ENCODE data around the gene ZDHHC21. TPM values are rescaled to one million over a fixed set of nuclear protein-coding genes. Genes with fewer than 3 reads are reported as not detected.

Gene ZDHHC21
- total RNA-seq, 2 experiments from 2014 or later = 2.7 to 4.1 TPM

DNA sequence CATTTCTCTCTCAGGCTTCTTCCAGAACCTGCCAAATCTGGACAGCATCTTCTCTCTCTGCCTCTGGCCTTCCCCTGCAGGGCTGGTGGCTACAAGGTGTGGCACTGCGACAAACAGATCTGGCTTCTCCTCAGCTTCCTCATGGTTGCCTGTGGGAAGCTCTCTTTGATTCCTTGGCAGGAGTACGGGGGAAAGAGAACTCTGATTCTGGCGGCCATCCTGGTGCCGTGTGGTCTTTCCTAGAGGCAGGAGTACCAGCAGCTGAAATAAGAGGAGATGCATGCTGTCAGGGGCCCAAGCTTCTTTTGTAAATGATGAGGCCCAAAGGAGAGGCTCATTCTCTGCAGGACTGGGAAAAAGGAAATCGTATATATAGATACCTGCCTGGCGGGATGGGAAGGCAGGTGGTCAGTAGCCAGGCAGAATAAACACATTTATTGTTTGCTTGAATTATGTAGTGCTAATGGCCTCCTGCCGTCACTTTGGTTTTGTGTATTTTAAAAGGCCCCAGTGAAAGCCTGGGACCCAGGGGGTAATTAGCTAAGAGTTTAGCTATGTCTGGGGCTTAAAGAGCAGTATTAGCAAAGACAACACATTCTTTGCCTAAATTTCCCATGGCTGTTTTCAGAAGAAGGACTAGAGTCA is 29.3 kb upstream of the ZDHHC21 start, which contains the start of gene CER1:
Gene CER1, minus strand, starts transcription at position 343 of the 645 bp plus-strand sequence. Its CDS starts 61 bp downstream, at position 282.
- Mint-ChIP-seq H3K4me1 (ENCODE audit: low read depth) (no peaks in the 10 kb centered on the region), H3K4me3 (no peak within 1 kb of the TSS), H3K27ac (no peak within 1 kb of the TSS), H3K9me3 (no peaks in the 10 kb centered on the region), H3K27me3 (peaks cover 21% of the 10 kb centered on the region), H3K36me3 (ENCODE audit: low read depth) (no peaks in the 10 kb centered on the region)
- Histone ChIP-seq H3K36me3 (ENCODE audit: insufficient read depth, low read length) (no peaks in the 10 kb centered on the region), H3K4me1 (ENCODE audit: insufficient read depth, low read length) (no peaks in the 10 kb centered on the region), H3K4me3 (ENCODE audit: low read length) (no peak within 1 kb of the TSS), H3K9me3 (ENCODE audit: control insufficient read depth in 1 of 2, insufficient read depth in 1 of 2, low read length in 2 of 2) (no peaks in the 10 kb centered on the region), H3K27me3 (ENCODE audit: control insufficient read depth in 1 of 2, insufficient read depth in 2 of 2, low read length in 2 of 2) (peaks cover 0 to 8% of the 10 kb centered on the region in 2 experiments), H3K27ac (ENCODE audit: low read depth in 1 of 2, low read length in 2 of 2) (no peak within 1 kb of the TSS)
- ChIA-PET POLR2A (no interaction called here), CTCF (no interaction called here)
- TF ChIP-seq, protein P1, sequence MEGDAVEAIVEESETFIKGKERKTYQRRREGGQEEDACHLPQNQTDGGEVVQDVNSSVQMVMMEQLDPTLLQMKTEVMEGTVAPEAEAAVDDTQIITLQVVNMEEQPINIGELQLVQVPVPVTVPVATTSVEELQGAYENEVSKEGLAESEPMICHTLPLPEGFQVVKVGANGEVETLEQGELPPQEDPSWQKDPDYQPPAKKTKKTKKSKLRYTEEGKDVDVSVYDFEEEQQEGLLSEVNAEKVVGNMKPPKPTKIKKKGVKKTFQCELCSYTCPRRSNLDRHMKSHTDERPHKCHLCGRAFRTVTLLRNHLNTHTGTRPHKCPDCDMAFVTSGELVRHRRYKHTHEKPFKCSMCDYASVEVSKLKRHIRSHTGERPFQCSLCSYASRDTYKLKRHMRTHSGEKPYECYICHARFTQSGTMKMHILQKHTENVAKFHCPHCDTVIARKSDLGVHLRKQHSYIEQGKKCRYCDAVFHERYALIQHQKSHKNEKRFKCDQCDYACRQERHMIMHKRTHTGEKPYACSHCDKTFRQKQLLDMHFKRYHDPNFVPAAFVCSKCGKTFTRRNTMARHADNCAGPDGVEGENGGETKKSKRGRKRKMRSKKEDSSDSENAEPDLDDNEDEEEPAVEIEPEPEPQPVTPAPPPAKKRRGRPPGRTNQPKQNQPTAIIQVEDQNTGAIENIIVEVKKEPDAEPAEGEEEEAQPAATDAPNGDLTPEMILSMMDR (IDR thresholded peaks at IDR 0.05) = no peak
- intact Hi-C loops (cut with DNase I, micrococcal nuclease) = no loop called here
- no peak for ATAC-seq (ENCODE audit: poor library complexity)
- no peak for DNase-seq

DNA sequence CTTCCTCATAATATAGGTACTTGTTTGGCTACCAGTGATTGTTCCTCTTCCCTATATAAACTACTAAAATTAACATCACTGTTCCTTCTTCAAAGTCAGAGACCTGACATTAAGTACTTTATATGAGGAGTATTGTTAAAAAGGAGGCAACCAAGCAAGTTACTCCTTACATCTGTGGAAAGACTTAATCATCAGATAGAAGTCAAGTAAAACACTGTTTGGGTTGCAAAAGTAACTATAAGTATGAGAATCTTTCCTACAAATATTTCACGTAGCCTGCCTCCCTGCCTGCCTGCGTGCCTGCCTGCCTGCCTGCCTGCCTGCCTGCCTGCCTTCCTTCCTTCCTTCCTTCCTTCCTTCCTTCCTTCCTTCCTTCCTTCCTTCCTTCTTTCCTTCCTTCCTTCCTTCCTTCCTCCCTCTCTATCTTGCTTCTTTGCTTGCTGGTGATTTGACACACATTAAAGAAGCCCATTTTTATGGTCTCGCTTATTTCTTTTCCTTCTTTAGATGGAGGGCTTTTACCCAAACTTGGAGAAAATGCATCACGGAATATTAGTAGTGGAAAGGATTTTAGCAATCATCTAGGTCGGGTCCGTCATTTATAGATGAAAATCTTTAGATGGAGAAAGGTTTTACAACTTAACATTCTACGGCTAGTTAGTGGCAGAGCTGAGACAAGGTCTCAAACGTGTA is 26.1 kb upstream of the ZDHHC21 start:
- Mint-ChIP-seq H3K27me3 (peaks cover 40% of the 10 kb centered on the region), H3K4me1 (ENCODE audit: low read depth) (no peaks in the 10 kb centered on the region), H3K4me3 (no peak overlapping the region), H3K27ac (no peak overlapping the region), H3K36me3 (ENCODE audit: low read depth) (no peaks in the 10 kb centered on the region), H3K9me3 (no peaks in the 10 kb centered on the region)
- Histone ChIP-seq H3K27me3 (ENCODE audit: control insufficient read depth in 1 of 2, insufficient read depth in 2 of 2, low read length in 2 of 2) (peaks cover 0 to 8% of the 10 kb centered on the region in 2 experiments), H3K4me1 (ENCODE audit: insufficient read depth, low read length) (no peaks in the 10 kb centered on the region), H3K4me3 (ENCODE audit: low read length) (no peak overlapping the region), H3K36me3 (ENCODE audit: insufficient read depth, low read length) (no peaks in the 10 kb centered on the region), H3K27ac (ENCODE audit: low read depth in 1 of 2, low read length in 2 of 2) (no peak overlapping the region), H3K9me3 (ENCODE audit: control insufficient read depth in 1 of 2, insufficient read depth in 1 of 2, low read length in 2 of 2) (no peaks in the 10 kb centered on the region)
- ChIA-PET CTCF (no interaction called here), POLR2A (no interaction called here)
- DNase-seq (no peak), ATAC-seq (ENCODE audit: poor library complexity) (no peak)
- intact Hi-C loops (cut with DNase I, micrococcal nuclease) = no loop called here
- TF ChIP-seq, protein P1 (IDR thresholded peaks at IDR 0.05) = no peak

DNA sequence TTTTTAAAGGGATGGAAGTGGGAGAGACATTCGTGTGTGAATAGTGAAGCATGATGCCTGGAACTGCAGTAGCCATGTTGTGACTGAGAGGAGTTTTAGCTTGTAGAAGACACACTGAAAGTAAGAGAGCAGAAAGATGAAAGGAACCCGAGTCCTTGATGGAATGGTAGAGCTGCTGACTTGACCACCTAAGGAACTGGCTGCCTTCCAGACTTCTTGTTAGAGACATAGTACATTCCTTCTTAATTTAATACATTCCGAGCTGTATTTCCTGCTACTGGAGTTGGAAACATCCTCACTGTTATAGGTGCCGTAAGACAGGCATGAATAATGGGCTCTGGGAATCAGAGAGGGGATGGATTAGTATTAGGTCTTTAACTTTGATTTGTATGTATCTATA is 21.9 kb upstream of the ZDHHC21 start:
- ChIA-PET CTCF (no interaction called here), POLR2A (no interaction called here)
- Mint-ChIP-seq H3K9me3 (no peaks in the 10 kb centered on the region), H3K36me3 (ENCODE audit: low read depth) (no peaks in the 10 kb centered on the region), H3K27ac (no peak overlapping the region), H3K4me3 (no peak overlapping the region), H3K4me1 (ENCODE audit: low read depth) (no peaks in the 10 kb centered on the region), H3K27me3 (peaks cover 48% of the 10 kb centered on the region)
- DNase-seq (no peak), ATAC-seq (ENCODE audit: poor library complexity) (no peak)
- Histone ChIP-seq H3K9me3 (ENCODE audit: control insufficient read depth in 1 of 2, insufficient read depth in 1 of 2, low read length in 2 of 2) (no peaks in the 10 kb centered on the region), H3K27me3 (ENCODE audit: control insufficient read depth in 1 of 2, insufficient read depth in 2 of 2, low read length in 2 of 2) (peaks cover 4 to 8% of the 10 kb centered on the region in 2 experiments), H3K36me3 (ENCODE audit: insufficient read depth, low read length) (no peaks in the 10 kb centered on the region), H3K27ac (ENCODE audit: low read depth in 1 of 2, low read length in 2 of 2) (no peak overlapping the region), H3K4me1 (ENCODE audit: insufficient read depth, low read length) (no peaks in the 10 kb centered on the region), H3K4me3 (ENCODE audit: low read length) (no peak overlapping the region)
- TF ChIP-seq, protein P1 (IDR thresholded peaks at IDR 0.05) = no peak
- intact Hi-C loops (cut with DNase I, micrococcal nuclease) = no loop called here

Data from CD4-positive, alpha-beta T cell (primary cell).